GM13976 (cell line): ENCODE data around the gene ZNF208.

ENCODE experiments used
- DNase-seq: peaks from one replicate; pipeline ENCODE4 v3.0.0; 2012; ENCODE audit warnings: low spot score
- CTCF ChIP-seq: IDR thresholded peaks from 2 replicates; pipeline ENCODE4 v1.5.1; 2012; ENCODE audit warnings: borderline replicate concordance, mild to moderate bottlenecking; ENCODE audit not compliant: insufficient read depth; ENCODE audit errors: extremely low read depth, missing control alignments, control extremely low read depth
- in situ Hi-C: fragments of 300-500 bp; cut with MboI; formaldehyde crosslinking; loops from one replicate; pipeline ENCODE4 v1.12.0; 2022; ENCODE audit warnings: low sequenced_read_pairs, mixed read lengths, inconsistent platforms; ENCODE audit not compliant: unreplicated experiment

Gene ZNF208

DNA sequence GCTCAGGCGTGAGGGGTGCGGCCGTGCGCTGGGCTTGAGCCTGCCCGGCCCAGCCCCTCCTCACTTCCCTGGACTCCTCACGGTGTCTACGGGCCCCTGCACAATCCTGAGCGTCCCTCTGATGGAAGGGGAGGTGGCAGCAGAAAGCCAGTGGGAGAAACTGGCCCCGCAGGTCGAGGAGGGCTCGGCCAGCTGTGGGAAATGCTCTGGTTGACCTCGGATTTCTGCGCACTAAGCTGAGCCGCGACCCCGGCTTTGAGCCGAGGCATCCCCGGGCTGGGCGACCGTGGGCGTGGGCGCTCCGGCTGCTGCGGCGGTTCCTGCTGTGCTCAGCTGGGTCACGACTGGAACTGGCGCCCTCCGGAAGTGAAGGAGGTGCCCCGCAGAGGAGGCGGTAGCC, 70.1 kb downstream of the ZNF208 start:
- TF ChIP-seq CTCF: no peak
- DNase-seq: no peak
- in situ Hi-C loops: no loop called here

DNA sequence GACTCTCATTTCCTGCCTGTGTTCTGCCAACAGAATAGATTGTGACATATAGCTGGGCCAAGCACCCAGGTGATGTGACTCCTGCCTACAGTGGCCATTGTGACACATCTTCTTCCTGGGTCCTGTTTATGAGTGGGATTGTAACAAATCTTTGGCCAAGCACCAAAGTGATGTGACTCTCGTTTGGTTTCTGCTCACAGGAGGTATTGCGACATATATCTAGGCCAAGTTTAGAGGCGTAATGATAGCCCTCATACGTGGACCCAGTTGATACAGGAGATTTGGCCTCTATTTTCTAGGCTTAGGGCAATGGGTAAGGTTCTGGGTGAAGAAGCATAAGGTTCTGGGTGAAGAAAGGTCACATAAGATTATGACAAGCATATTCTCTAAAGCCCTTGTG, 76.2 kb downstream of the ZNF208 start:
- no peak for TF ChIP-seq CTCF
- in situ Hi-C loops: no loop called here
- no peak for DNase-seq

DNA sequence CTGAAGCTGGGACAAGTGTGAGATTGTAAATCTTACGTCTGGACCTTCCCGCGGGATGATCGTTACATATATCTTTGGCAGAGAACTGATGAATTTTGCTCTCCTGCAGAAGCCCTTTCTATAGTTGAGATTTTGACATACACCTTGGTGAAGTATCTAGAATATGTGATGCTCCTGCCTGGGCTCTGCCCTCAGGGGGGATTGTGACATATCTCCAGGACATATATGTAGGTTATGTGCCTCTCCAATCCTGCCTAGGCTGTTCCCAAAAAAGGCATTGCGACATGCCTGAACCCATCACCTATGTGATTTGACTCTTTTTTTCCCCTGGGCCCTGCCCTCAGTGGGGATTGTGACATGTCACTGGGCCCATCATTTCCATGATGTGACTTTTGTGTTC, 76.6 kb downstream of the ZNF208 start:
- no peak for DNase-seq
- in situ Hi-C loops: no loop called here
- TF ChIP-seq CTCF: no peak

- no peak for DNase-seq
- in situ Hi-C loops: no loop called here
- no peak for TF ChIP-seq CTCF
These were observed 88.5 kb downstream of the ZNF208 start for GRCh38 chr19:21922276-21922675.

DNA sequence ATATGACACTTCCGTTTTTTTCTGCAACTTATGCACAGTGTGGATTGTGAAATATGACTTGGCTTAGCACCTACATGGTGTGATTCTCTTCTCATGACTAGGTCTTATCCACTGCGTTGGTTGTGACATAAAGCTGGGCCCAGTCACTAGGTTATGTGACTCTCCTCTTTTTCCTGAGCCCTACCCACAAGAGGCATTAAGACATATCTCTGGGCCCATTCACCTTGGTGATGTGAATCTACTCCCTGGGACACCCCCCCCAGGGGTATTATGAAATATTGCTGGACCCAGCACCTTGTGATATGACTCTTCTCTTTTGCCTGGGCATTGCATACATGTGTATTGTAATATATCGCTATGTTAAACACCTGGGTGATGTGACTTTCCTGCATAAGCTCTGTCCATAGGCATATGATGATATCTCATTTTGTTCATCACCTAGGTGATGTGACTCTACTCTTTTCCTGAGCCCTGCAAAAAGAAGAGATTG, 89.0 kb downstream of the ZNF208 start:
- no peak for DNase-seq
- TF ChIP-seq CTCF: no peak
- in situ Hi-C loops: no loop called here

DNA sequence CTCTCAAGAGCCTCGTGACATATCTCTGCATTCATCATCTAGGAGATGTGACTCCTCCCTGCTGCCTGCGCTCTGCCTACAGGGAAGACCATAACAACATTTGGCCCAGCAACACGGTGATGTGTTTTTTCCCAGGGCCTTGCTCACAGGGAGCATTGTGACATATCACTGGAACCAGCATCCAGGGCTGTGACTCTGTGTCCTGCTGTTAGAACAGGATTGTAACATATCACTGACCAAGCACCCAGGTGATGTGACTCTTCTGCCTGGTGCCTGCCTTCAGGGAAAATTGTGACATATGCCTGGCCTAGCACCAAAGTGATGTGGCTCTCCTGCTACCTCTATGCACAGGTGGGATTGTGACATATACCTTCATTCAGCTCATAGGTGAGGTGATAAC, 95.3 kb downstream of the ZNF208 start:
- DNase-seq: no peak
- in situ Hi-C loops: no loop called here
- TF ChIP-seq CTCF: no peak

DNA sequence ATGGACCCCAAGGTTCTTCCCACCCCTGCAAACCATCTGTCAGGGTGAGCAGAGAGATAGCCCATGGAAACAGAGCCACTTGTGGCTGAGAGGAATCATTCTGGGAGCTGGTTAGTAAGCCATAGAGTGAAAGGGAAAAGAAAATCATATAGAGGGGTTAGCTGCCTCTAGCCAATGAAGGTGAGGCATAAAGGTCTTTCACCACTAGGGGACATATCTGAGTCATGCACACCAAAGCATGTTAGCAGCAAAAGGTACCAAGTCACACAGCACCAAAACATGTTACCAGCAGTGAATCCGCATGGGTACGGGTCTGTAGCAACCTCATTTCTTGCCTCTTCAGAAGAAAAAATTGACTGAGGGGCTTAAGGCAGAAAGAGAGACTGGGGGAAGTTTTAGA, 98.1 kb downstream of the ZNF208 start:
- DNase-seq: no peak
- in situ Hi-C loops: no loop called here
- no peak for TF ChIP-seq CTCF
